GM12875 (cell line): Measurements from ENCODE around the gene MAMSTR.

Experiments used
- H3K4me3 ChIP-seq: one replicate; pipeline ENCODE4 v1.5.1; 2011; ENCODE audit warnings: low read depth, low read length, control low read depth
- TF ChIP-seq, protein P1 (sequence below): IDR thresholded peaks from 2 replicates; pipeline ENCODE4 v1.5.1; 2011; ENCODE audit warnings: low read depth, mild to moderate bottlenecking, control low read depth, inconsistent platforms, low read length, moderate library complexity, borderline replicate concordance; ENCODE audit not compliant: insufficient read depth

MAMSTR gene

DNA sequence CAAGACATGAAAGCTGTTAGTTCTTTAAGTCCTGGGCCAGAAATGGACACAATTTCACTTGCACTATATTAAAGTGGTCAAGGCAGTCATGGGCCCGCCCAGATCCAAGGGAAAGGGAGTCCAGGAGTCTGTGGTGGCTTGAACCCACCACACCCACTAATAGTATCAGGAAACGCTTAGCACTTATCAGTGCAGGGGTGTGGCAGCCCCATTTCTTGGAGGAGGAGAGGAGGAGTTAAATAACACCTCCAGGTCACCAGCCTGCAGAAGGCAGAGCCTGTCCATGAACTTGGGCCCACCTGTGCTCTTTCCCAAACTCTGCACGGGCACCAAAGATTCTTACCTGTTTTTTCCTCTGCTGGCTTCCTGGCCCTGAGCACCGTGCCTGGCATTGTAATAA lies 41.3 kb downstream of the MAMSTR start:
- no peak overlapping the region for H3K4me3 ChIP-seq
- TF ChIP-seq, protein P1, sequence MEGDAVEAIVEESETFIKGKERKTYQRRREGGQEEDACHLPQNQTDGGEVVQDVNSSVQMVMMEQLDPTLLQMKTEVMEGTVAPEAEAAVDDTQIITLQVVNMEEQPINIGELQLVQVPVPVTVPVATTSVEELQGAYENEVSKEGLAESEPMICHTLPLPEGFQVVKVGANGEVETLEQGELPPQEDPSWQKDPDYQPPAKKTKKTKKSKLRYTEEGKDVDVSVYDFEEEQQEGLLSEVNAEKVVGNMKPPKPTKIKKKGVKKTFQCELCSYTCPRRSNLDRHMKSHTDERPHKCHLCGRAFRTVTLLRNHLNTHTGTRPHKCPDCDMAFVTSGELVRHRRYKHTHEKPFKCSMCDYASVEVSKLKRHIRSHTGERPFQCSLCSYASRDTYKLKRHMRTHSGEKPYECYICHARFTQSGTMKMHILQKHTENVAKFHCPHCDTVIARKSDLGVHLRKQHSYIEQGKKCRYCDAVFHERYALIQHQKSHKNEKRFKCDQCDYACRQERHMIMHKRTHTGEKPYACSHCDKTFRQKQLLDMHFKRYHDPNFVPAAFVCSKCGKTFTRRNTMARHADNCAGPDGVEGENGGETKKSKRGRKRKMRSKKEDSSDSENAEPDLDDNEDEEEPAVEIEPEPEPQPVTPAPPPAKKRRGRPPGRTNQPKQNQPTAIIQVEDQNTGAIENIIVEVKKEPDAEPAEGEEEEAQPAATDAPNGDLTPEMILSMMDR, result no peak

DNA sequence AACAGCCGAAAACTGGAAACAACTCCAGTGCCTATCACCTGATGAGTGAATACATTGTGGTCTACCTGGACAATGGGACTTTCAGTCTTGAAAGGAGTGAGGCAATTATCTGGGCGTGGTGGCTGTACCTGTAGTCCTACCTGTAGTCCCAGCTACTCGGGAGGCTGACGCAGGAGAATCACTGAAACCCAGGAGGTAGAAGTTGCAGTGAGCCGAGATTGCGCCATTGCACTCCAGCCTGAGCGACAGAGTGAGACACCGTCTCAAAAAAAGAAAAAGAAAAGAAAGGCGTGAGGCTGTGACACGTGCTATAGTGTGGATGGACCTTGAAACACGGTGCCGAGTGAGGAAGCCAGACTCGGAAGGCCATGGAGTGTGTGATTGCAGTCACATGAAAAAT lies 42.6 kb downstream of the MAMSTR start:
- TF ChIP-seq, protein P1, result no peak

DNA sequence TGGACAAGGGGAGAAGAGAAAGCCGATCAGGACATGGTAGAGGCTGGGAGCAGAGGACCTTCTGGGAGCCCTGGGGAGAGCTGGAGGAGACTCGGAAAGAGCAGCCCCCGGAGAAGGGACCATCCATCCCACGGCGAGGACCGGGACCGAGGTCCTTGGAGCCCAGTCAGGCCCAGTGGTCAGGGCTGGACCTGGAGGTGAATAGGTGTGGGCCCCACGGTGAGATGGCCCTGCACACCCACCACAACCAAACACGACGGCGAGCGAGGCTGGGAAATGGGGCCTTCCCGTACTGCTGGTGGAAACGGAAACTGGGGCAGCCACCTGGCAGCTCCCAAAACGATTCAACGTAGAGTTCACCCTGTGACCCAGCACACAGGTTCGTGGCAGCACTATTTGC lies 43.0 kb downstream of the MAMSTR start:
- H3K4me3 ChIP-seq, result no peak overlapping the region
- TF ChIP-seq, protein P1, result no peak

More for the DNA sequence above, 42.6 kb downstream of the MAMSTR start:
- no peak overlapping the region for H3K4me3 ChIP-seq

DNA sequence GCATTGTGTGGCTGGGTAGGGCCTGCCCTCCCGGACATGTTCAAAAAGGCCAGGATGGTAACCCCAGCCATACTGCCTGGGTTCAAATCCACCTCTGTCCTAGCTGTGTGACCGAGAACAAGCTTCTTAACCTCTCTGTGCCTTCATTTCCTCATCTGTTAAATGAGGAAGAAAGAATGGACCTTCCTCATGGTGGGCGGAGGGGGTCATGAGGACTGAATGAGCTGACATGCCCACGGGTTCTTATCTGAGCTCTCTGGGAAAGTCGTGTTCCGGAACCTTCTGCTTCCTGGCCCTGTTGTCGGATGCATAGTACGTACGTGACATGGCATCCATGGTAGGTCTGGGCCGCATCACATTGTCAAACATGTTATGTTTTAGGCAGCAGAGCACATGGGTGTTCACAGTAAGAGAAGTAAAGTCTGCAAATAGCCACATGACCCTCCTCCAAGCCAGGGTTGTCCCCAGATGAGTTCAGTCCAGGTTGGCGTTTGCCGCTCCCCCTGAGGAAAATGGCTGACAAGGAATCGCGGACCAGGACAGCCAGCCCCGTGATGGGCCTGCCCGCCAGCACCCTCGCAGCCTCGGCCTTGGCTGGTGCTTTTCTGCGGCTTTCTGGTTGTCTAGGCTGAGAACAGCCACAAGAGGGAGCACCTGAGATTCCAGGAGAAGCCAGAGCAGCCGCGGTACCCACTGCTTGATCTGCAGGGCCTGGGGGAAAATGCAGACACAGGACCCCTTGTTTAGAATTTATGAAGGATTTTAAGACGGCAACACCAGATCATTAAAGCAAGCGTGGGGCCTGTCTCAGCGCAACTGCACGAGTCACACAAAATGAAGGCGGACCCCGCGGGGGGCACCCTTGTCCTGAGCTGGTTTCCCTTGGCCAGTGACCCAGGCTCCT lies 44.4 kb downstream of the MAMSTR start:
- no peak overlapping the region for H3K4me3 ChIP-seq
- TF ChIP-seq, protein P1, result peak; percentile 85

DNA sequence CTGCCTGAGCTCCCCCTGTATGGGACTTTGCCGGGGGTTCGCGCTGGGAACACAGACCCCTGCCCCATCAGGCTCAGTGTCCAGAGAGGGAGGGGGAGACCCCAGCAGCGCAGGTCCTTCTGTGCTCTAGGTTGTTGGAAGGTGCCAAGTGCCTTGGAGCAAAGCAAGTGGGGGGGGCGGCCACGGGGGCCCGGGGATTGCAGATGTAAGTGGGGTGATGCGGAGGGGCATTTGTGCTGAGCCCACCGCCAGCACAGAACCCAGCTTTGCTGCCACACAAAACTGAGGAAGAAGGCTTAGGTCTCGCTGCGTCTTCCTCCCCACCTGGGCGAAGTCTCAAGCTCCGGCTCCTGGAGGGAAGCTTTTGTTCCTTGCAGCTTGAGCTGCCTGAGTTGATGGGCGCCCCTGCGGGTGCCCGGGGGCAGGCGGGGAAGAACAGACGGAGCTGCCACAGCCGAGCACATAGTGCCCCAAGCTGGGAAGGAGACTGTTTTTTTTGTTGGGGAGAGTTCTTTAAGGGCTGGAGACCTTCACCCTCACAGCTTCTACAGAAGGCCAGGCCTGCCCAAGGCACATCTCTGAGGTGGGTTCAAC lies 45.2 kb downstream of the MAMSTR start:
- H3K4me3 ChIP-seq, result no peak overlapping the region
- TF ChIP-seq, protein P1, result no peak

DNA sequence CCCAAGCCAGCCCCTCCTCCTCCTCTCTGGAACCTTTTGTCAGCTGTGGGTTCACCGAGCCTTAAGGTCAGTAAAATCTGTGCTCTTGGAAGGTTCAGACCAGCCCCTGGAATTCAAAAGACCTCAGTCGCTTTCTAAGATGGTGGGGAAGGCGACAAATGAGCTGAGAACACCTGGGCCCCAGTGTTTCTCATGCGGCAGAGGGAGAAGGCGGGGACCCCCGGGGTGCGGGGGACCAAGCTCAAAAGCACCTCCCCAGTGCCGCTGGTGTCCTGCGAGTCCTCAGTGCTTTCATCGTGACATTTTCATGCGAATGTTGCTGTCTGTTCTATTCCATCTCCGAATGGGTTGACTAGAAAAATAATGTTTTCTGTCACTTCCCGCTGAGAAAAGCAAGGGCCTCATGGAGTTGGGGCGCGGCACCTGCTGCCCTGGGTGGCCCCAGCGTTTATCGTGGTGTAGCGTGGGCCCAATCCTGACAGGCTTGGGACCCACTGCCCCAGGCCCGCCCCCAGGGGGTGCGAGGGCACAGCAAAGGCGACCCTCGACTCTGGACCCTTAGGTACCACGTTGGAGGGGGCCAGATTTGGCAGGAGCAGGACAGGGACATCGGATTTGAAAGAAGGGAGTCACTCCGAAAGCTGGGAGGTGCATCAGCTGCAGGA lies 46.0 kb downstream of the MAMSTR start:
- H3K4me3 ChIP-seq, result no peak overlapping the region
- TF ChIP-seq, protein P1, result no peak

DNA sequence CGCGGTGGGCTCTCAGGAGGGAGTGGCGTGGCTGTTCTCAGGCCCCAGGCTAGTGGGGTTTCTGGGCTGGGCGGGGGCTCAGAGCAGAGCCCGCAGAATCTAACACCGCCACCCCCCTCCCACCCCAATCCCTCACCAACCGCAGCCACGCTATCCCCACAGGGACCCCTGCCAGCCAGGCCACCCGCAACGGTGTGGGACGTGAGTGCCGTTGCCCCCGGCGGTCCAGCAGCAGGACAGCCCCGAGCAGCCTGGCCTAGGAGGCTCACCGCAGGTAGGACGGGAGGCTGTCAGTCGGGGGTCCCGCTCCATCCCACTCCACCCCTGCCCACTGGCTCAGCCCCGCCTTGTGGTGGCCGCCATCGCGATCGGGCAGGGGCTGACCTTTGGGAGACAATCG lies 46.5 kb downstream of the MAMSTR start, which contains the start of gene NTN5:
NTN5 (minus strand) TSS at position 24 of the 400 bp plus-strand sequence. CDS start 2,031 bp downstream, outside the sequence.
- H3K4me3 ChIP-seq, result no peak within 1 kb of the TSS
- TF ChIP-seq, protein P1, result no peak
